ENCODE data around the gene DPYSL3. TPM values are rescaled to one million over a fixed set of nuclear protein-coding genes. Genes with fewer than 3 reads are reported as not detected.

DPYSL3 gene
- total and polyA plus RNA-seq, 3 experiments from 2014 or later, result 0.13 to 0.35 TPM; not detected in 1

DNA sequence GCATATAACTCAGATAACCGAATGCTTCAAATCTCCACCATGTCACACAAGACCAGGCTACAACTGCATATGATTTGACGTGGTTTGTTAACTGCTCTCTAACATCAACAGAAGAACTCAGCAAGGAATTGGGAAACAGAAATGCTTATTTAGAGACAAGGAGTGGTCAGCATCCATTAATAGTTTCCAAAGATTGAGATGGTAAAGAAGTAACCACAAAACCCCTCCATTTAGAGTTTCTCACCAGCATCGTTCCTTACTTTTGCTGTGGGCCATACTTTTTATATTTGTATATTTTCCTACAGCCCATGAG, 25.2 kb downstream of the DPYSL3 start:
- CTCF ChIA-PET, result no interaction called here
- H3K4me3 Mint-ChIP-seq, result no peak overlapping the region
- H3K27ac Mint-ChIP-seq, result no peak overlapping the region
- H3K27me3 ChIP-seq (ENCODE audit: insufficient read depth, low read length, poor library complexity, severe bottlenecking), result no peaks in the 10 kb centered on the region
- no peaks in the 10 kb centered on the region for H3K4me1 ChIP-seq (ENCODE audit: insufficient read depth, low read length)
- no peak for DNase-seq
- H3K36me3 ChIP-seq (ENCODE audit: insufficient read depth, low read length), result no peaks in the 10 kb centered on the region
- no peaks in the 10 kb centered on the region for H3K4me1 Mint-ChIP-seq
- H3K27ac ChIP-seq (ENCODE audit: low read depth, low read length), result no peak overlapping the region
- no peaks in the 10 kb centered on the region for H3K9me3 Mint-ChIP-seq
- no peaks in the 10 kb centered on the region for H3K36me3 Mint-ChIP-seq
- H3K4me3 ChIP-seq (ENCODE audit: low read length), result no peak overlapping the region
- H3K9me3 ChIP-seq (ENCODE audit: low read length), result no peaks in the 10 kb centered on the region
- peaks cover 4 to 33% of the 10 kb centered on the region in 2 donors for H3K27me3 Mint-ChIP-seq
- POLR2A ChIA-PET, result no interaction called here

DNA sequence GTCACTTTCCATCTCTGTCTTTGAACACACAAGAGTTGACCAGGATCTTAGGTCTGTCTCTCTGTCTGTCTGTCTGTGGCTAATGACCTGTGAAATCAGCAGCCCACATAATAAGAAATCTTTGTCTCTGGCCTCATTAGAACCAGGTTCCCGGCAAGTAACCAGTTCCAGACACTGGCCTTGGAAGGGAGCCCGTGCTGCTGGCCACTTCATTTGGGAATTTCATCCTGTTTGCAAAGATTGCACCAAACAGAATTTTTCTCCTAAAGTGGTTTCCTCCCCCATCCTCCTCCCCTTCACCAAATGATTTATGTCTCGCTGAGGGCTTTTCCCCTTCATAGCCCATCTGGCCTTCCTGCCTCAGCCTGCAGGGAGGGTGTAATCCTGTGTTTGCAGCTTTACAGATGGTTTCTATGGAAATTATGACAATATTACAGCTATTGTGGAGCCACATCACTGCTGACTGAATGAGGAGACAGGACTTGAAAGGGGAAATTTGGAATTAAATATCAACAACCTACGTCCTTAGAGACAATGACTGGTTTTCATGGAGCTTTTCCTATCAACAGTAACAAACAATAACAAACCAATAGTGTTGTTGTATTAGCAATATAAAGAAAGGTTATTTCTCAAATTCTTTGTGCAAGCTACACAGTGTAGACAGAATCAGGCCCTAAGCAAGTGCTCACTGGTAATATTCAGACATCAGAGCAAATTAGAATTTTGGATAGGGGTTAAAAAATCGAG, 25.7 kb downstream of the DPYSL3 start:
- Mint-ChIP-seq H3K36me3 (no peaks in the 10 kb centered on the region), H3K4me3 (no peak overlapping the region), H3K9me3 (no peaks in the 10 kb centered on the region), H3K4me1 (no peaks in the 10 kb centered on the region), H3K27ac (no peak overlapping the region), H3K27me3 (peaks cover 2 to 32% of the 10 kb centered on the region in 2 donors)
- Histone ChIP-seq H3K27ac (ENCODE audit: low read depth, low read length) (no peak overlapping the region), H3K4me1 (ENCODE audit: insufficient read depth, low read length) (no peaks in the 10 kb centered on the region), H3K27me3 (ENCODE audit: insufficient read depth, low read length, poor library complexity, severe bottlenecking) (no peaks in the 10 kb centered on the region), H3K4me3 (ENCODE audit: low read length) (no peak overlapping the region), H3K9me3 (ENCODE audit: low read length) (no peaks in the 10 kb centered on the region), H3K36me3 (ENCODE audit: insufficient read depth, low read length) (no peaks in the 10 kb centered on the region)
- ChIA-PET CTCF (interaction anchor here (1.1 kb wide), 1 partner anchor 11 kb away, joined by 3 read pairs; no protein-coding TSS in a partner anchor), POLR2A (no interaction called here)
- no peak for DNase-seq

DNA sequence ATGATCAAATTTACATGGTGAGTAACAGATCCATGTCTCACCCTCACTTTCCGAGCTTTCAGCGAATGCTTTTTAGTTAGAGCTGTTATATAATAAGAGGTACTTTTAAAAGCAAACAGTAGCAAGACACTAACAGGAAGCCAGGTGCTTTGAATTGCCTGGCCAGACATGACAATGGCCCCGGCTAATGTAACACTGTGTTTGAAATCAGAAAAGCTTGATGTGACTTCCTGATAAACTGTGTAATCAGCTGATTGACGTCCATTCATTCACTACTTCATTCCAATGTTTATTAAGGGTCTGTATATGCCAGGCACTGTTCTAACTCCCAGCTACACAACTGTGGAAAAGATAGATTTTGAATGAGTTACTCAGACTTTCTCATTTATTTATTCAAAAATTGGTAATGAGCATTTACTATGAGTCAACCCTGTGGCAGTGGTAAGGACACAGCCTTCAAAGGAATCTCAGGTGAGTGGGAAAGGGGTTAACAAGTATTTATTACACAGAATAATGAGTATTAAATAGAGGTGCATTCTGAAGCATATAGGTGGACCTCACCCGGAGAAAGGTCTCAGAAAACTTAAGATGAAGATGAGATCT, 26.6 kb downstream of the DPYSL3 start:
- no peak overlapping the region for H3K4me3 Mint-ChIP-seq
- peaks cover 0 to 34% of the 10 kb centered on the region in 2 donors for H3K27me3 Mint-ChIP-seq
- no peaks in the 10 kb centered on the region for H3K36me3 ChIP-seq (ENCODE audit: insufficient read depth, low read length)
- no peak overlapping the region for H3K27ac Mint-ChIP-seq
- ChIA-PET POLR2A (no interaction called here), CTCF (interaction anchor here (1.1 kb wide), 1 partner anchor 10 kb away, joined by 3 read pairs; no protein-coding TSS in a partner anchor)
- no peaks in the 10 kb centered on the region for H3K9me3 Mint-ChIP-seq
- no peaks in the 10 kb centered on the region for H3K27me3 ChIP-seq (ENCODE audit: insufficient read depth, low read length, poor library complexity, severe bottlenecking)
- no peaks in the 10 kb centered on the region for H3K4me1 Mint-ChIP-seq
- H3K27ac ChIP-seq (ENCODE audit: low read depth, low read length), result no peak overlapping the region
- H3K4me1 ChIP-seq (ENCODE audit: insufficient read depth, low read length), result no peaks in the 10 kb centered on the region
- DNase-seq, result no peak
- H3K9me3 ChIP-seq (ENCODE audit: low read length), result no peaks in the 10 kb centered on the region
- no peak overlapping the region for H3K4me3 ChIP-seq (ENCODE audit: low read length)
- H3K36me3 Mint-ChIP-seq, result no peaks in the 10 kb centered on the region

DNA sequence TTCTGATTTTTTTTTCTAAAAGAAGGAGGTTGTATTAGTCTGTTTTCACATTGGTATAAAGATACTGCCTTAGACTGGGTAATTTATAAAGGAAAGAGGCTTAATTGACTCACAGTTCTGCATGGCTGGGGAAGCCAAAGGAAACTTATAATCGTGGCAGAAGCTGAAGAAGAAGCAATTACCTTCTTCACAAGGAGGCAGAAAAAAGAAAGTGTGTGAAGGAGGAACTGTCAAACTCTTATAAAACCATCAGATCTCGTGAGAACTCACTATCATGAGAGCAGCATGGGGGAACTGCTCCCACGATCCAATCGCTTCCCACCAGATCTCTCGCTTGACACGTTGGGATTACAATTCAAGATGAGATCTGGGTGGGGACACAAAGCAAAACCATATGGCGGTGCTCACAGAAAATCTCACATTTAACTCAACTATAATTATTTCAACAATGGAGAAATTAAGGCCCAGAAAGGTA, 27.1 kb downstream of the DPYSL3 start:
- CTCF ChIA-PET, result interaction anchor here (1.1 kb wide), 1 partner anchor 10 kb away, joined by 3 read pairs; no protein-coding TSS in a partner anchor
- H3K27ac Mint-ChIP-seq, result no peak overlapping the region
- Histone ChIP-seq H3K9me3 (ENCODE audit: low read length) (no peaks in the 10 kb centered on the region), H3K27me3 (ENCODE audit: insufficient read depth, low read length, poor library complexity, severe bottlenecking) (no peaks in the 10 kb centered on the region), H3K27ac (ENCODE audit: low read depth, low read length) (no peak overlapping the region), H3K4me3 (ENCODE audit: low read length) (no peak overlapping the region), H3K36me3 (ENCODE audit: insufficient read depth, low read length) (no peaks in the 10 kb centered on the region), H3K4me1 (ENCODE audit: insufficient read depth, low read length) (no peaks in the 10 kb centered on the region)
- no peaks in the 10 kb centered on the region for H3K36me3 Mint-ChIP-seq
- no peak for DNase-seq
- no peak overlapping the region for H3K4me3 Mint-ChIP-seq
- no peaks in the 10 kb centered on the region for H3K4me1 Mint-ChIP-seq
- peaks cover 2 to 34% of the 10 kb centered on the region in 2 donors for H3K27me3 Mint-ChIP-seq
- POLR2A ChIA-PET, result no interaction called here
- no peaks in the 10 kb centered on the region for H3K9me3 Mint-ChIP-seq

DNA sequence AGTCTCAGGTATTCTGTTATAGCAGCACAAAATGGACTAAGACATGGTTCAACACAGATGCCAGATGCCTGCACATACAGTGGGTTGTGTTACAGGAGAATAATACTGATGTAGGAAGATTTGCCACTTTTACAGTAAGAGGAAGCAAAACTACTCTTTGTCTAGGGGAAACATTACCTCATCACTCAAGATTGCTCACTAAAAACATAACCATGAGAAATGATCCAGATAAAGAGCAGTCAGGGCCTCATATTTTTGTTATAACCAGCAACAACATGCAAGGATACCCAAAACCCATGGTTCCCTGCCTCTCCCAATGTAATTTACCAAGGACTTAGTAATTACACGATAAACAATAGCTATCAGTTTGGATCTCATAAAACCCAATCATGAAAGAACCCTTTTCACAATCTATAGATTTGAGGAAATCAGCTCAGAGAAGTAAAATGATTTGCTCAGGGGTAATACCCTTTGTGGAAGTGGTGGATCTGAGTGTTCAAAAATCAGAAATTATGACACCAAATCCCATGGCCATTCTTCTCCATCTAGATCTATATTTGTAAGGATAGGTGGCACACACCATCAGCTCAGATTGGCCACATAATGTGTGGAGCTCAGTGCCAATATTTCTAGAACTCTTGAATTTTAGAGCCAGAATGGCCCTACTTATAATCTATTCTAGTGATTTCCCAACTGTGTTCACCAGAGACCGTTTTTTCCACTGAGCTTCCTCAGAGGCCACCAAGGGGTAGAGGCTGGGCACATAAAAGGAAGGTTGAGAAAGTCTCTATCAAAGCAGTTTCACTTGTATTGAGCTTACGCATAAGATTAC, 27.8 kb downstream of the DPYSL3 start:
- H3K36me3 Mint-ChIP-seq, result no peaks in the 10 kb centered on the region
- CTCF ChIA-PET, result no interaction called here
- no peaks in the 10 kb centered on the region for H3K27me3 ChIP-seq (ENCODE audit: insufficient read depth, low read length, poor library complexity, severe bottlenecking)
- H3K4me3 Mint-ChIP-seq, result no peak overlapping the region
- H3K4me1 Mint-ChIP-seq, result no peaks in the 10 kb centered on the region
- H3K9me3 ChIP-seq (ENCODE audit: low read length), result no peaks in the 10 kb centered on the region
- no peak overlapping the region for H3K27ac Mint-ChIP-seq
- H3K36me3 ChIP-seq (ENCODE audit: insufficient read depth, low read length), result no peaks in the 10 kb centered on the region
- DNase-seq, result no peak
- no peaks in the 10 kb centered on the region for H3K4me1 ChIP-seq (ENCODE audit: insufficient read depth, low read length)
- H3K27ac ChIP-seq (ENCODE audit: low read depth, low read length), result no peak overlapping the region
- H3K9me3 Mint-ChIP-seq, result no peaks in the 10 kb centered on the region
- peaks cover 2 to 32% of the 10 kb centered on the region in 2 donors for H3K27me3 Mint-ChIP-seq
- no peak overlapping the region for H3K4me3 ChIP-seq (ENCODE audit: low read length)
- POLR2A ChIA-PET, result no interaction called here

DNA sequence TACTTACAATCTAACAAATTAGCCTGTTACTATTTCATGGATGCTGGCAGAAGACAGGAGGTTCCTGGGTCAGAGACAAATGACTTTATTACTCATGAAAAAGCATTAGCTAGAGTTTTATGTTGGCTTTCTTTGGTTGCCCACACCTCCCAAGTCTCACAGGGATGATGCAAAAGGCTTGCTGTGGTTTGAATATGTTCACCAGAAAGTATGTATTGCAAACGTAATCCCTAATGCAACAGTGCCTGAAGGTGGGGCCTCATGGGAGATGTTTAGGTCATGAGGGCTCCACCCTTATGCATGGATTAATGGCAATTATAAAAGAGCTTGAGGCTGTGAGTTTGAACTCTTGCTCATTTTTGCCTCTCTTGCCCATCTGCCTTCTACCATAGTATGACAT, 28.5 kb downstream of the DPYSL3 start:
- H3K27me3 ChIP-seq (ENCODE audit: insufficient read depth, low read length, poor library complexity, severe bottlenecking), result no peaks in the 10 kb centered on the region
- peaks cover 2 to 28% of the 10 kb centered on the region in 2 donors for H3K27me3 Mint-ChIP-seq
- ChIA-PET POLR2A (no interaction called here), CTCF (no interaction called here)
- H3K9me3 Mint-ChIP-seq, result no peaks in the 10 kb centered on the region
- DNase-seq, result no peak
- no peak overlapping the region for H3K27ac ChIP-seq (ENCODE audit: low read depth, low read length)
- no peak overlapping the region for H3K4me3 Mint-ChIP-seq
- no peaks in the 10 kb centered on the region for H3K4me1 ChIP-seq (ENCODE audit: insufficient read depth, low read length)
- H3K4me1 Mint-ChIP-seq, result no peaks in the 10 kb centered on the region
- H3K36me3 ChIP-seq (ENCODE audit: insufficient read depth, low read length), result no peaks in the 10 kb centered on the region
- H3K36me3 Mint-ChIP-seq, result no peaks in the 10 kb centered on the region
- H3K27ac Mint-ChIP-seq, result no peak overlapping the region
- no peak overlapping the region for H3K4me3 ChIP-seq (ENCODE audit: low read length)
- no peaks in the 10 kb centered on the region for H3K9me3 ChIP-seq (ENCODE audit: low read length)

DNA sequence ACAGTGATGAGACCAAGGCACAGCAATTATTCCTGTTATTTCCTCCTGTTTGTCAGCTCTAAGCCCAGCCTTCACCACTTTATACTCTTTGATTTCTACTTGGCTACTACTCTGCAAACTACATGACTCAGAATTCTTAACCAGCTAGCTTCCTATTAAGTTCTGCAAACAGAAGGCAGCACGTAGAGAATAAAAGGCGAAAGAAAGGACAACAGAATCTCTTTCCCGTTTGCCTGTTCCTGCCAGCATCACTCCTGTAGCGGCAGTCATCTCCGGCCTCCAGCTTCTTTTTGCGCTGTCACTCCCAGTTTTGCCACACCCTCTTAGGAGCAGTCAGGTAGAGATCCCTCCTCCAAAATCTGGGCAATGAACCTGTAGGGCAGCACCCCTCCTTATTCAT, 29.9 kb downstream of the DPYSL3 start:
- H3K27ac ChIP-seq (ENCODE audit: low read depth, low read length), result no peak overlapping the region
- no peak for DNase-seq
- POLR2A ChIA-PET, result no interaction called here
- no peaks in the 10 kb centered on the region for H3K9me3 ChIP-seq (ENCODE audit: low read length)
- H3K27me3 ChIP-seq (ENCODE audit: insufficient read depth, low read length, poor library complexity, severe bottlenecking), result no peaks in the 10 kb centered on the region
- no peaks in the 10 kb centered on the region for H3K36me3 Mint-ChIP-seq
- H3K4me3 Mint-ChIP-seq, result no peak overlapping the region
- no peaks in the 10 kb centered on the region for H3K4me1 Mint-ChIP-seq
- peaks cover 2 to 28% of the 10 kb centered on the region in 2 donors for H3K27me3 Mint-ChIP-seq
- no peak overlapping the region for H3K4me3 ChIP-seq (ENCODE audit: low read length)
- no peak overlapping the region for H3K27ac Mint-ChIP-seq
- H3K36me3 ChIP-seq (ENCODE audit: insufficient read depth, low read length), result no peaks in the 10 kb centered on the region
- H3K9me3 Mint-ChIP-seq, result no peaks in the 10 kb centered on the region
- H3K4me1 ChIP-seq (ENCODE audit: insufficient read depth, low read length), result no peaks in the 10 kb centered on the region
- CTCF ChIA-PET, result no interaction called here

DNA sequence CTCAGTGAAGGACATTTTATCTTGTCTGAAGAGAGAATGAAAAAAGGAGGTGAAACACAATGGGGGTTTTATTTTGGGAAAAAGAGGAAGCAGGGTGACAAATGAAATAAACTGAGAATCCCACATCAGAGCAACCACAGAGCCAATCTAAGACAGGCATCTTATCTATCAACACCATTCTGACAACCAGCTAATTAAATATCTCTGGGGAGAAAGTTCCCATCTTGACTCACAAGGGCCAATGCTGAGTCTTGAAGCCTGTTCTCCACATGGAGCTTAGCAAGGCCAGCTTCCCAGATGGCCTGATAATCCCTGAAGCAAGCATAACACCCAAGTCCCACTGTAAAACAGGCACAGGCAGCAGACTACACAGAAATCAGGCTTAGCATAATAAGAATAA, 30.4 kb downstream of the DPYSL3 start:
- H3K9me3 ChIP-seq (ENCODE audit: low read length), result no peaks in the 10 kb centered on the region
- H3K4me1 Mint-ChIP-seq, result no peaks in the 10 kb centered on the region
- peaks cover 2 to 28% of the 10 kb centered on the region in 2 donors for H3K27me3 Mint-ChIP-seq
- CTCF ChIA-PET, result no interaction called here
- H3K4me3 Mint-ChIP-seq, result no peak overlapping the region
- no peak for DNase-seq
- H3K36me3 ChIP-seq (ENCODE audit: insufficient read depth, low read length), result no peaks in the 10 kb centered on the region
- no peaks in the 10 kb centered on the region for H3K4me1 ChIP-seq (ENCODE audit: insufficient read depth, low read length)
- no peaks in the 10 kb centered on the region for H3K27me3 ChIP-seq (ENCODE audit: insufficient read depth, low read length, poor library complexity, severe bottlenecking)
- POLR2A ChIA-PET, result no interaction called here
- no peak overlapping the region for H3K27ac ChIP-seq (ENCODE audit: low read depth, low read length)
- H3K27ac Mint-ChIP-seq, result no peak overlapping the region
- no peak overlapping the region for H3K4me3 ChIP-seq (ENCODE audit: low read length)
- no peaks in the 10 kb centered on the region for H3K9me3 Mint-ChIP-seq
- H3K36me3 Mint-ChIP-seq, result no peaks in the 10 kb centered on the region

All from CD8-positive, alpha-beta memory T cell (primary cell).